Measurements from ENCODE around the gene CRHBP.

The CRHBP gene

DNA sequence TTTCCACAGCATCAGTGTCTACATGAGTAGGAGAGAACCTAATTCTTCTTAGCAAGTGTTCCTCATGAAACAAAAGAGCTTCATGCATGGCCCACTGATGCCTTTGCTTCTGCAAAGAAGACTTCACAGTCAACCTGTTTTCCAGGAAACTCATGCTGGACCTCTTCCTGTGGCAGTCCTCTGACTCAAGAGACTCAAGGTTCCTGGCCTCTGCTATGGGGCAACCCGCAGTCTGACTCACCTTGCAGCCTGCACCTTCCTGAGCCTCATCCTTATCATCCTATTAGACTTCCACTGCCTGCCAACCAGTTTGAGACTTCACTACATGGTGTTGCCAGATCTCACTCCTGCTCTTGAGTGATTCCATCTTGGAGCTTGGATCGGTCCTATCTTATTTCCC is 59.8 kb downstream of the CRHBP start:
- Histone ChIP-seq H3K36me3 (no peaks in the 10 kb centered on the region), H3K27ac (no peak overlapping the region), H3K9me3 (no peaks in the 10 kb centered on the region), H3K4me1 (no peaks in the 10 kb centered on the region), H3K4me3 (no peak overlapping the region), H3K27me3 (peaks cover 0 to 5% of the 10 kb centered on the region in 2 donors)
- TF ChIP-seq, protein P1, sequence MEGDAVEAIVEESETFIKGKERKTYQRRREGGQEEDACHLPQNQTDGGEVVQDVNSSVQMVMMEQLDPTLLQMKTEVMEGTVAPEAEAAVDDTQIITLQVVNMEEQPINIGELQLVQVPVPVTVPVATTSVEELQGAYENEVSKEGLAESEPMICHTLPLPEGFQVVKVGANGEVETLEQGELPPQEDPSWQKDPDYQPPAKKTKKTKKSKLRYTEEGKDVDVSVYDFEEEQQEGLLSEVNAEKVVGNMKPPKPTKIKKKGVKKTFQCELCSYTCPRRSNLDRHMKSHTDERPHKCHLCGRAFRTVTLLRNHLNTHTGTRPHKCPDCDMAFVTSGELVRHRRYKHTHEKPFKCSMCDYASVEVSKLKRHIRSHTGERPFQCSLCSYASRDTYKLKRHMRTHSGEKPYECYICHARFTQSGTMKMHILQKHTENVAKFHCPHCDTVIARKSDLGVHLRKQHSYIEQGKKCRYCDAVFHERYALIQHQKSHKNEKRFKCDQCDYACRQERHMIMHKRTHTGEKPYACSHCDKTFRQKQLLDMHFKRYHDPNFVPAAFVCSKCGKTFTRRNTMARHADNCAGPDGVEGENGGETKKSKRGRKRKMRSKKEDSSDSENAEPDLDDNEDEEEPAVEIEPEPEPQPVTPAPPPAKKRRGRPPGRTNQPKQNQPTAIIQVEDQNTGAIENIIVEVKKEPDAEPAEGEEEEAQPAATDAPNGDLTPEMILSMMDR (IDR thresholded peaks at IDR 0.05), result no peak
- intact Hi-C loops (cut with DNase I; ENCODE audit: low total_unique reads), result no loop called here
- DNase-seq, result no peak

- Histone ChIP-seq H3K27ac (no peak overlapping the region), H3K4me3 (no peak overlapping the region), H3K36me3 (no peaks in the 10 kb centered on the region), H3K27me3 (peaks cover 0 to 7% of the 10 kb centered on the region in 2 donors), H3K4me1 (no peaks in the 10 kb centered on the region), H3K9me3 (no peaks in the 10 kb centered on the region)
- no peak for DNase-seq
- TF ChIP-seq, protein P1 (IDR thresholded peaks at IDR 0.05), result peak in 1 of 2 experiments; percentile 18
- intact Hi-C loops (cut with DNase I; ENCODE audit: low total_unique reads), result no loop called here
Measured at GRCh38 chr5:77015938-77016569, 63.2 kb downstream of the CRHBP start.

DNA sequence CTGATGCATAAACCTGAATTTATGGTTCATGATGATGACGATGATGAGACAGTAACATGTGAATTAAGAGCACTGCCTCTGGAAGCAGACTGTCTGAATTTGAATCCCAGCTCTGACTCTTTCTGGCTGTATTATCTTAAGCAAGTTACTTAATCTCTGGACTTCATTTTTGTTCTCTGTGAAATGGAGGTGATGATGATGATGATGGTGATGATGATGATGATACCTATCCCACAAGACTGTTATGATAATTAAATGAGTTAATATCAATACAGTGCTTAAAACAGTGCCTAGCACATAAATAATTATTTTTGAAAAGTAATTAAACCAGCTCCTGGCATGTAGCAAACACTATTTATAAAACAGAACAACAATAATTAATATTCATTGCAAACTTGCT is 64.1 kb downstream of the CRHBP start:
- Histone ChIP-seq H3K27ac (no peak overlapping the region), H3K36me3 (no peaks in the 10 kb centered on the region), H3K9me3 (no peaks in the 10 kb centered on the region), H3K27me3 (peaks cover 0 to 5% of the 10 kb centered on the region in 2 donors), H3K4me3 (no peak overlapping the region), H3K4me1 (no peaks in the 10 kb centered on the region)
- no peak for DNase-seq
- TF ChIP-seq, protein P1 (IDR thresholded peaks at IDR 0.05), result no peak
- intact Hi-C loops (cut with DNase I; ENCODE audit: low total_unique reads), result no loop called here

GRCh38 chr5:77017668-77018067 is 64.8 kb downstream of the CRHBP start:
- Histone ChIP-seq H3K27ac (no peak overlapping the region), H3K9me3 (no peaks in the 10 kb centered on the region), H3K36me3 (no peaks in the 10 kb centered on the region), H3K4me3 (no peak overlapping the region), H3K27me3 (peaks cover 0 to 5% of the 10 kb centered on the region in 2 donors), H3K4me1 (no peaks in the 10 kb centered on the region)
- no peak for DNase-seq
- intact Hi-C loops (cut with DNase I; ENCODE audit: low total_unique reads), result no loop called here
- TF ChIP-seq, protein P1 (IDR thresholded peaks at IDR 0.05), result no peak
